ENCODE results near the gene STAG1.
"Not testable (repeated sequence)": the region's sequence is repeated elsewhere in the genome, so short reads cannot be mapped to it uniquely, and the experiment has no call there.

The STAG1 gene

GRCh38 chr3:136741063-136741462 is 11.1 kb downstream of the STAG1 start:
- DNase-seq = no peak

DNA sequence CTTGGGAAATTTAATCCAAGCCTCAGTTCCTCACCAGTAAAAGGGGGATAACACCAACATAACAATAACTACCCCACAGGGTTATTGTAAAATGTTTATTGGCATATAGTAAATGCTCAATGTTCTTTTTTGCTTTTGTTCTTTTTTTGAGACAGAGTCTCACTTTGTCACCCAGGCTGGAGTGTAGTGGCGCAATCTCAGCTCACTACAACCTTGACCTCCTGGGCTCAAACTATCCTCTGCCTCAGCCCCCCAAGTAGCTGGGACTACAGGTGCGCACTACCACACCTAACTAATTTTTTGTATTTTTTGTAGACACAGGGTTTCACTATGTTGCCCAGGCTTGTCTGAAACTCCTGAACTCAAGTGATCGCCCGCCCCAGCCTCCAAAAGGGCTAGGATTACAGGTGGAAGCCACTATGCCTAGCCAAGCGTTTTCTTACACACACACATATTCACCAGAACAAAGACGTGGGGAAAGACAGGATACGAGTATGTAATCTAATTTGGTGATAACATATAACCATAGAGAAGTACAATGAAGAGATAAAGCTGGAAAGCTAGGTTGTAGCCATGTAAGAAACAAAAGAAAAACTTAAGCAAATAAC is 11.7 kb downstream of the STAG1 start:
- DNase-seq = no peak

- DNase-seq = not testable (repeated sequence)
Measured at GRCh38 chr3:136736950-136737349, 15.2 kb downstream of the STAG1 start.

DNA sequence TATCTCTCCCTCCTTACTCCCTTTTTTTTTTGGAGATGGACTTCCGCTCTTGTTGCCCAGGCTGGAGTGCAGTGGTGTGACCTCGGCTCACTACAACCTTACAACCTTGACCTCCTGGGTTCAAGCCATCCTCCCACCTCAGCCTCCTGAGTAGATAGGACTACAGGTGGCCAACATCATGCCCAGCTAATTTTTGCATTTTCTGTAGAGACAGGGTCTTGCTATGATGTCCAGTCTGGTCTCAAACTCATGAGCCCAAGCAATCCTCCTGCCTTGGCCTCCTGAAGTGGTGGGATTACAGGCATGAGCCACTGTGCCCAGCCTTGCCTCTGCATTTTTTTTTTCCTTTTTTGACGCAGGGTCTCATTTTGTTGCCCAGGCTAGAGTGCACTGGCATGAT is 17.1 kb downstream of the STAG1 start:
- DNase-seq = no peak

- no peak for DNase-seq
Measured at GRCh38 chr3:136734382-136735070, 17.7 kb downstream of the STAG1 start.

DNA sequence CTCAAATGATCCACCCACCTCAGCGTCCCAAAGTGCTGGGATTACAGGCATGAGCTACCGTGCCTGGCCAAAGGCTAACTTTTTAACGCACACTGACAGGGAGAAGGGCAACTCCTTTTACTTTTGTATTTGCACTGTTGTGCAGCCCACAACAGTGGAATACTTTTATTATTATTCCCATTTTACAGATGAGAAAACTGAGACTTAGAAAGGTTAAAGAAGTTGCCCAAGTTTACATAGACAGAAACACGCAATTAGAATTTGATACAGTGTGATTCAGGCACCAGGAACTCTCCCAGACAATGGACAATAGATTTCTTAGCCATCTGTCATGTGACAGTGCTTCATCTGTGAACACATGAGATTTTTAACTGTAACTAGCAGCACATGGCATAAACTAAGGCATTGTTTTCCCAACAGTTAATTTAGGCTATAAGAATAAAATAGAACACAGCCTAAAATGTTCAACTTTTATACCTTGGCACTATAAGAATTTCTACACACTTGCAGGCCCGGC is 18.8 kb downstream of the STAG1 start:
- DNase-seq = no peak

GRCh38 chr3:136731274-136731884 is 20.8 kb downstream of the STAG1 start:
- no peak for DNase-seq

DNA sequence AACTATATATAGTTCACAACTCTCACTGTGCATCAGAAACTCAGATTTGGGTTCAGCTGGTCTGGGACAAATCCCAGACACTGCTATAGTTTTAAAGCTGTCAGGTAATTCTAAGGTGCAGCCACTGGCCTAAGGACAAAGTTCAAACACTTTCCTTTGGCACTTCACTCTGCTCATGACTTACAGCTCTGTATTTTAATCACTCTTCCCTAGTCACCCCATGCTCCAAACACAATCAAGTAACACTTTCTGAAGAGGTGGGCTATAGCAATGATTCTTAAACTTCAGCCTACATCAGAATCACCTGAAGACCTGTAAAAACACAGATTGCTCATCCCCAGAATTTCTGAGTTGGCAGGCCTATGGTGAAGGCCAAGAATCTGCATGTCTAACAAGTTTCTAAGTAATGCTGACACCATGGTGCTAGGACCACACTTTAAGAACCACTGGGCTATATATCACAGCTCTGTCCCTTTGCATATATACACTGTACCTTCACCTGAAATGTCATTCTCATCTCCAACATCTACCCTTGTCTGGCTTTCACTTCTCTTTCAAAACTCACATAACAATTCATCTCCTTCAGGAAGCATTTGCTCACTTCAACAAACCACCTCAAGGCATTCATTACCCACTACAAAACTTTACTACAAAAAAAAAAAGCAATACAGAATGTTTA is 21.4 kb downstream of the STAG1 start:
- DNase-seq = no peak

GRCh38 chr3:136728918-136729317 is 23.3 kb downstream of the STAG1 start:
- DNase-seq = no peak

DNA sequence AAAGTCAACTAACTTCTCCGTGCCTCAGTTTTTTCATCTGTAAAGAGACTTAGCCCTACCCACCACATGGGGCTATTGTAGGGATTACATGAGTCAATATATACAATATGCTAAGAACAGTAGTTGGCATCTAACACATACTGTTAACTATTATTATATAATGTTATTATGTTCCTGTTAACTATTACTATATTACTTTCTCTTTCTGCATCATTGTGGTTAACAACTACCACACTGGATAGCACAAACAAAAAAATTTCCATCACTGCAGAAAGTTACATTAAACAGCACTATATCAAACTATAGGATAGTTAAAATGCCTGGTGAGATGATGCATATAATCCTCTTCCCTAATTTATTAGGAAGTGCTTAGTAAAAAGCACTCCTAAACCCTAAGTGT is 23.7 kb downstream of the STAG1 start:
- no peak for DNase-seq

DNA sequence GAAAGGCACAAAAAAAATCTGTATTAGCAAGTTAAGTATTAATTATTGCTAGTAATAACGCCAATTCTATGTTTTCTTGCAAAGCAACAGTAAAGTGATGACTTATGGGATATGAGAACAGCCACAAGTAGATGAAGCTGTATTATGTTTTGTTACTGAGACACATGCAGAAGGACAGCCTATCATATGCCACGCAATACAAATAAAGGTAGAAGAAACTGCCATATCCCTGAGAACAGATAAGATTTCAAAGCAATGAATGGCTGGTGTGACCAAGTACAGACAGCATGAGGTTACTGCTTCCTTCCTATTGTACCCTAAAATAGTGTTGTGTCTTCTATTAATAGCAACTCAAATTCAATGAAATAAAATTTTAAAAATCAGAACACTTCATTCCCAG is 26.7 kb downstream of the STAG1 start:
- DNase-seq = no peak

- DNase-seq = not testable (repeated sequence)
Measured at GRCh38 chr3:136722916-136723315, 29.3 kb downstream of the STAG1 start.

GRCh38 chr3:136722399-136722798 is 29.8 kb downstream of the STAG1 start:
- not testable (repeated sequence) for DNase-seq

GRCh38 chr3:136720091-136720490 is 32.1 kb downstream of the STAG1 start:
- no peak for DNase-seq

DNA sequence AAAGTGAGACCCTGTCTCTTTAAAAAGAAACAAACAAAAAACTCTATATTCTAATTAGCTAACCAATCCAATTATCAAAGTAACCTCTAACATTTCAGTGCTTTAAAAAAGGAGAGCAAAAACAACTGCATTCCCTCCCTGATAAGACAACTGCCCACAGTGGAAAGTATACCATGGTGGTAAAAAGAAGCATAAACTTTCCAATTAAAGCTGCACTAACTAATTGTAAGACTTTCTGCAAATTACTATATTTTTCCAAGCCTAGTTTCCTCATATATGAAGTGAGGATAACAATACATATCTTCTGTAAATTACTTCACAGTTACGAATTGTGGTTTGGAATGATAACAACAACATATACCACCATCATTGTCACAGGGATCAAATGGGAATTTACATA is 35.5 kb downstream of the STAG1 start:
- DNase-seq = no peak

- DNase-seq = no peak
Measured at GRCh38 chr3:136714020-136714419, 38.2 kb downstream of the STAG1 start.

DNA sequence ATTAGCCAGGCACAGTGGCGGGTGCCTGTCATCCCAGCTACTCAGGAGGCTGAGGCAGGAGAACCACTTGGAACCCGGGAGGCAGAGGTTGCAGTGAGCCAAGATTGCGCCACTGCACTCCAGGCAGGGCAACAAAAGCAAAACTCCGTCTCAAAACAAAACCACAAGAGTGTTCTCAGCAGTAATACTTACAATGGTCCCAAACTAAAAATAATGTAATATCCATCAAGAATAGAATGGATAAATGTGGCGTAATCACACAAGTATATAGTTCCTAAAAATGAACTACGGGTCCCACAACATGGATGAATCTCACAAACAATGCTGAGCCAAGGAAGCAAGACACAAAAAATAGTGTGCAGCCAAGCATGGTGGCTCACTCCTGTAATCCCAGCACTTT is 39.2 kb downstream of the STAG1 start:
- no peak for DNase-seq

DNA sequence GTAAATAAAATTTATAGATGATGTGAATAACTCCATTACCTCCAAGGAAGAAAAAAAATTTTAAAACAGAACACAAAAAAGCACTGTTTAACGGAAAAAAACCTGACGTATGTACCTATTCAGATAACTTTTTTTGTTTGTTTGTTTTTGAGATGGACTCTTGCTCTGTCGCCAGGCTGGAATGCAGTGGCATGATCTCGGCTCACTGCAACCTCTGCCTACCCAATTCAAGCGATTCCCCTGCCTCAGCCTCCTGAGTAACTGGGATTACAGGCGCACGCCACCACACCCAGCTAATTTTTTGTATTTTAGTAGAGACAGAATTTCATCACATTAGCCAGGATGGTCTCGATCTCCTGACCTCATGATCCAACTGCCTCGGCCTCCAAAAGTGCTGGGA is 40.3 kb downstream of the STAG1 start:
- not testable (repeated sequence) for DNase-seq

- no peak for DNase-seq
Measured at GRCh38 chr3:136711277-136711676, 40.9 kb downstream of the STAG1 start.

GRCh38 chr3:136709775-136710174 is 42.4 kb downstream of the STAG1 start:
- not testable (repeated sequence) for DNase-seq

- no peak for DNase-seq
Measured at GRCh38 chr3:136708333-136708985, 43.7 kb downstream of the STAG1 start.

GRCh38 chr3:136703429-136703828 is 48.7 kb downstream of the STAG1 start:
- no peak for DNase-seq

- no peak for DNase-seq
Measured at GRCh38 chr3:136699271-136699828, 52.8 kb downstream of the STAG1 start.
